Panc1 (cell line): ENCODE results near the gene KIAA2012. TPM values are rescaled to one million over a fixed set of nuclear protein-coding genes. Genes with fewer than 3 reads are reported as not detected.

Source experiments
- ATAC-seq: fragments of 200-7000 bp; cut with Tn5 transposase; 2 replicates; pipeline ENCODE4 v1.9.1; 2020; ENCODE audit warnings: mild to moderate bottlenecking, moderate library complexity
- BruUV-seq: library from RNA; stranded (reverse); fragments of 400-500 nt; replicated peaks from 2 replicates; lab custom pipeline; 2021; lab: Mats Ljungman, UMichigan
- CTCF ChIA-PET: fragments of 300-600 bp; sonication (Branson Sonifier 250); formaldehyde crosslinking; loops from one replicate; lab custom pipeline; 2022; ENCODE audit warnings: antibody characterized with exemption; lab: Charles Lee
- POLR2A ChIA-PET: fragments of 300-600 bp; sonication (Branson Sonifier 250); formaldehyde crosslinking; loops from one replicate; lab custom pipeline; 2022; ENCODE audit warnings: antibody characterized with exemption; lab: Charles Lee
- DNase-seq: peaks from one replicate; pipeline ENCODE4 v3.0.0-alpha.2; 2010; ENCODE audit warnings: low read depth, low spot score
- H3K27ac ChIP-seq: 2 replicates; pipeline ENCODE4 v1.5.1; 2011; ENCODE audit warnings: mild to moderate bottlenecking, low read length, inconsistent platforms
- H3K27me3 ChIP-seq: fragments of 200-500 bp; sonication (Bioruptor generic); 2 replicates; pipeline ENCODE4 v1.6.0; 2014; ENCODE audit warnings: low read length, inconsistent platforms; ENCODE audit not compliant: control insufficient read depth, insufficient read depth
- H3K36me3 ChIP-seq: fragments of 200-500 bp; sonication (Bioruptor generic); 2 replicates; pipeline ENCODE4 v1.5.1; 2014; ENCODE audit warnings: inconsistent platforms, mild to moderate bottlenecking, low read length, moderate library complexity; ENCODE audit not compliant: control insufficient read depth, insufficient read depth
- H3K4me1 ChIP-seq: 2 replicates; pipeline ENCODE4 v1.5.1; 2011; ENCODE audit warnings: inconsistent platforms, mild to moderate bottlenecking, low read length, moderate library complexity; ENCODE audit not compliant: control insufficient read depth, insufficient read depth
- H3K4me3 ChIP-seq, 2 experiments: 2 replicates each; pipeline ENCODE4 v1.5.1; 2011 to 2012; ENCODE audit warnings: low read depth in 2 of 2, low read length in 2 of 2, mild to moderate bottlenecking in 2 of 2, inconsistent platforms in 1 of 2, moderate library complexity in 1 of 2
- H3K9me3 ChIP-seq: fragments of 200-500 bp; sonication (Bioruptor generic); 2 replicates; pipeline ENCODE4 v1.5.1; 2014; ENCODE audit warnings: low read depth, mild to moderate bottlenecking, inconsistent platforms, low read length, moderate library complexity; ENCODE audit not compliant: control insufficient read depth, insufficient read depth
- CTCF ChIP-seq: fragments of 450-650 bp; IDR thresholded peaks from 2 replicates; pipeline ENCODE4 v1.5.1; 2017; ENCODE audit warnings: mild to moderate bottlenecking
- POLR2AphosphoS5 ChIP-seq: IDR thresholded peaks from 2 replicates; pipeline ENCODE4 v1.6.1; 2012; ENCODE audit warnings: mild to moderate bottlenecking, low read depth, low read length, moderate library complexity
- SIN3A ChIP-seq: IDR thresholded peaks from 2 replicates; pipeline ENCODE4 v1.6.1; 2012; ENCODE audit warnings: low read depth, mild to moderate bottlenecking, low read length, moderate library complexity, borderline replicate concordance; ENCODE audit not compliant: insufficient read depth
- TCF7L2 ChIP-seq: IDR thresholded peaks from 2 replicates; pipeline ENCODE4 v1.6.1; 2011; ENCODE audit warnings: mild to moderate bottlenecking, low read depth, low read length, inconsistent platforms
- in situ Hi-C: cut with HindIII; loops from 2 replicates; pipeline ENCODE4 v1.10.0; 2016; ENCODE audit warnings: low sequenced_read_pairs, low pct_unique_long_range_greater_than_20kb
- intact Hi-C: fragments of 100-400 bp; cut with micrococcal nuclease; formaldehyde crosslinking; loops from one replicate; pipeline ENCODE4 v1.10.0; 2022; ENCODE audit not compliant: unreplicated experiment
- total RNA-seq: library from RNA; stranded (reverse); gene quantifications from one replicate; pipeline ENCODE4 v1.2.1, GENCODE V29; 2021; ENCODE audit not compliant: unreplicated experiment
- TF ChIP-seq, protein P1 (sequence below), 2 experiments: IDR thresholded peaks; 2 replicates each; pipeline ENCODE4 v1.6.1; 2011 to 2012; ENCODE audit warnings: low read depth in 2 of 2, control low read depth in 1 of 2, low read length in 1 of 2, mild to moderate bottlenecking in 1 of 2, moderate library complexity in 1 of 2; ENCODE audit not compliant: insufficient read depth in 1 of 2

KIAA2012 gene
- total RNA-seq, 1 experiment from 2014 or later, result not detected

DNA sequence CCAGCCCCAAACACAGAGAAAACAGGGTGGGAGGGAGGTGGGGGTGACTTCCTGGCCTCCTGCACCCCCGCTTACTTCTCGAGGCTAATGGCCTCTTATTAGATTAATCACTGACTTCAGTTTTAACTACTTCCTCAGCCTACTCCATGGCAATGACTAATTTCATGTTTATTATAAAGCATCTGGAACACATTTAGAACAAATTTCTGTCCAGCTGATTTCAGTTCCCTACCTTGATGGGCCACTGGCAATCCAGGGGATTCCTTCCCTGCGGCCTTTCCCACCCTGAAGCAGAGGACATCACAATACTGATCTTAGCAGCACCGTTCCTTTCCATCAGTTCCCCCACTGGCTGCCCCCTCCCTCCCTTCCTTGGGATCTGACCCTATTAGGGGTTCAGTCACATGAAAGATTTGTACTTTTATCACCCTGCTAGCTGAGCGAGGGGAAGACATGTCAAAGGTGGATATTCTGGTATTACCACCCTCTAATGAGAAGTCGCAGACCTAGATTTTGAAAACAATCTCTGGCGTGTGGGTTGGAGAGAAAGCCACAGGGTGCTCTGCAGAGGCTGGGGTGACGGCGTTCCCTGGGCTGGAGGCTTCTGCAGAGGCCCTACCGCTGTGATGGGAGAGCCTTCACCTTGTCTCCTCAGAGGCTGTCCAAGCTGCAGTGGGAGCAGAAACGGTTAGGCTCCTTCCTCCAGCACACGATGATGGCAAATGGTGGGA is 67.6 kb downstream of the KIAA2012 start:
- no TSS peak for BruUV-seq
- no peak for TF ChIP-seq SIN3A
- TF ChIP-seq, protein P1, sequence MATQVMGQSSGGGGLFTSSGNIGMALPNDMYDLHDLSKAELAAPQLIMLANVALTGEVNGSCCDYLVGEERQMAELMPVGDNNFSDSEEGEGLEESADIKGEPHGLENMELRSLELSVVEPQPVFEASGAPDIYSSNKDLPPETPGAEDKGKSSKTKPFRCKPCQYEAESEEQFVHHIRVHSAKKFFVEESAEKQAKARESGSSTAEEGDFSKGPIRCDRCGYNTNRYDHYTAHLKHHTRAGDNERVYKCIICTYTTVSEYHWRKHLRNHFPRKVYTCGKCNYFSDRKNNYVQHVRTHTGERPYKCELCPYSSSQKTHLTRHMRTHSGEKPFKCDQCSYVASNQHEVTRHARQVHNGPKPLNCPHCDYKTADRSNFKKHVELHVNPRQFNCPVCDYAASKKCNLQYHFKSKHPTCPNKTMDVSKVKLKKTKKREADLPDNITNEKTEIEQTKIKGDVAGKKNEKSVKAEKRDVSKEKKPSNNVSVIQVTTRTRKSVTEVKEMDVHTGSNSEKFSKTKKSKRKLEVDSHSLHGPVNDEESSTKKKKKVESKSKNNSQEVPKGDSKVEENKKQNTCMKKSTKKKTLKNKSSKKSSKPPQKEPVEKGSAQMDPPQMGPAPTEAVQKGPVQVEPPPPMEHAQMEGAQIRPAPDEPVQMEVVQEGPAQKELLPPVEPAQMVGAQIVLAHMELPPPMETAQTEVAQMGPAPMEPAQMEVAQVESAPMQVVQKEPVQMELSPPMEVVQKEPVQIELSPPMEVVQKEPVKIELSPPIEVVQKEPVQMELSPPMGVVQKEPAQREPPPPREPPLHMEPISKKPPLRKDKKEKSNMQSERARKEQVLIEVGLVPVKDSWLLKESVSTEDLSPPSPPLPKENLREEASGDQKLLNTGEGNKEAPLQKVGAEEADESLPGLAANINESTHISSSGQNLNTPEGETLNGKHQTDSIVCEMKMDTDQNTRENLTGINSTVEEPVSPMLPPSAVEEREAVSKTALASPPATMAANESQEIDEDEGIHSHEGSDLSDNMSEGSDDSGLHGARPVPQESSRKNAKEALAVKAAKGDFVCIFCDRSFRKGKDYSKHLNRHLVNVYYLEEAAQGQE (IDR thresholded peaks at IDR 0.05; ENCODE audit: insufficient read depth in 1 of 2, low read depth in 2 of 2, low read length in 1 of 2), result no peak
- TF ChIP-seq CTCF, result no peak
- no peak for TF ChIP-seq TCF7L2
- TF ChIP-seq POLR2AphosphoS5, result no peak
- Histone ChIP-seq H3K4me1 (peaks cover 6% of the 10 kb centered on the region; the same call in 1 of the 2 replicates), H3K27me3 (no peaks in the 10 kb centered on the region), H3K36me3 (no peaks in the 10 kb centered on the region), H3K4me3 (no peak overlapping the region), H3K9me3 (no peaks in the 10 kb centered on the region), H3K27ac (no peak overlapping the region)
- CTCF ChIA-PET, result no interaction called here
- ATAC-seq (no peak), DNase-seq (no peak)
- in situ Hi-C loops (no loop called here), intact Hi-C loops (no loop called here)
- POLR2A ChIA-PET, result no interaction called here

DNA sequence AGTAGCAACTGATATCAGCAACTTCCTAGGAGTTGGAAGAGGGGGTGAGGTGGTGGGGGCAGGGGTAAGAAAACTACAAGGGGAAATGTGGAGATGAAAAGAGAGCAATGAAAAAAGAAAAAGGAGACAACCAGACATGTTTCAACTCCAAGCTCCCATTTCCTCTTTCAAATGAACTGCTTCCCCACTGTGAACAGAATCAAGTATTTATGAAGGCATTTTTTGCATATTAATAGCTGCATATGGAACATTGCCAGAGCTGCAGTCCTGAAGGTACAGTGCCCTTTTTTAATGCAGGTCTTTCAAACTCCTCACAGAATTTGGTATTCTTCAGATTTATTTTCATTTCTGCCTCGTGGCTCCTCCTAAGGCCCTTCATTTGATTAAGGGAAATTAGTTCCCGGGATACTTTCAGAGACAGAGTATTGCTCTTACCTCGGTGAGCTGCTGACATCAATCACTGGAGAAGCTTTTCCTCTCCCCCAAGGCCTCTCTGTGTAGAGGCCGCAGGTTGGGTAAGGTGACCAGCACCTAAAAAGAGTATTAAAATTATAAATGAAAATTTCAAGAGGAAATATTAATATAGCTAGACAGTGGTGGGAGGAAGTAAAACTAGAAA is 68.4 kb downstream of the KIAA2012 start:
- BruUV-seq, result no TSS peak
- Histone ChIP-seq H3K4me3 (no peak overlapping the region), H3K4me1 (peaks cover 6% of the 10 kb centered on the region; the same call in 1 of the 2 replicates), H3K27me3 (no peaks in the 10 kb centered on the region), H3K36me3 (no peaks in the 10 kb centered on the region), H3K27ac (no peak overlapping the region), H3K9me3 (no peaks in the 10 kb centered on the region)
- intact Hi-C loops, result no loop called here
- DNase-seq (no peak), ATAC-seq (no peak)
- TF ChIP-seq CTCF, result no peak
- in situ Hi-C loops, result no loop called here
- CTCF ChIA-PET, result no interaction called here
- POLR2A ChIA-PET, result no interaction called here
